ENCODE measurements around the gene RTP5.

RTP5 gene

DNA sequence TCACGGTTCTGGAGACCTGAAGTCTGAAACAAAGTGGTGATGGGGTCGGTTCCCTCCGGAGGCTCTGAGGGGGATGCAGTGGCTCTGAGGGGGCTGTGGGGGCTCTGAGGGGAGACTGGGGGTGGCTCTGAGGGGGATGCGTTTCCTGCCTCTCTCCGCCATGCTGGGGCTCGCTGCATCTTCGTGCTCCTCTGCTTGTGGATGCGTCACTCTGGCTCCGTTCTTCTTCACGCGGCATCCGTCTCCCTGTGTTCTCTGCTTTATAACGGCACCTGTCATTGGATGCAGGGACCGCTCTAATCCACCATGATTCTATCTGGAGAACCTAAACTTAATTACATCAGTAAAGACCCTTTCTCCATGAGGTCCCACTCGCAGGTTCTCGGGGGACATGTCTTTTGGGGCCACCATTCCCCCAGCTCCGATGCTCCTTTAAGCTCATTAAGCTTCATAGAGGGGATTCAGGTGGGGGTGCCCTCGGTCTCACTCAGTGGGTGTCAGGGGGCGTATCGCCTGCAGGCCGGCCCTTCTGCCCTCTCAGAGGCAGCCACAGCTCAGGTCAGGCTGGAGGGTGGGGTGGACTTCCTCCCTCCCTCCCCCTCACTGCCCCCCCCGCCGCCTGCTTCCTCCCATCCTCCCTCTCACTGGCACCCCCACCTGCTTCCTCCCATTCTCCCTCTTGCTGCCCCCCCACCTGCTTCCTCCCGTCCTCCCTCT is 18.4 kb downstream of the RTP5 start:
- DNase-seq (ENCODE audit: low spot score): no peak

DNA sequence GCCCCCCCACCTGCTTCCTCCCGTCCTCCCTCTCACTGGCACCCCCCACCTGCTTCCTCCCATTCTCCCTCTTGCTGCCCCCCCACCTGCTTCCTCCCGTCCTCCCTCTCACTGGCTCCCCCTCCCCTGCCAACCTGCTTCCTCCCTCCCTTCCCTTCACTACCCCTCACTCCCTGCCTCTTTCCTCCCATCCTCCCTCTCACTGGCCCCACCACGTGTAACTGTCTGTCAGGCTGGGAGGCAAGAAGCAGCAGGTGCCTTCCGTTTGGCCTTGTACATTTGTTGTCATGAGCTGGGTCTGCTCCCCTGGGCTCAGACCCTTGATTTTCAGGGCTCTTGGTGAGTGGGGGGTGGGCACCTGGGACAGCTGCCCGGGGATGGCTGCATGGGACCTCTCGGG is 19.1 kb downstream of the RTP5 start:
- no peak for DNase-seq (ENCODE audit: low spot score)

- DNase-seq (ENCODE audit: low spot score): no peak
Observed at GRCh38 chr2:241890524-241891235, 21.2 kb downstream of the RTP5 start.

DNA sequence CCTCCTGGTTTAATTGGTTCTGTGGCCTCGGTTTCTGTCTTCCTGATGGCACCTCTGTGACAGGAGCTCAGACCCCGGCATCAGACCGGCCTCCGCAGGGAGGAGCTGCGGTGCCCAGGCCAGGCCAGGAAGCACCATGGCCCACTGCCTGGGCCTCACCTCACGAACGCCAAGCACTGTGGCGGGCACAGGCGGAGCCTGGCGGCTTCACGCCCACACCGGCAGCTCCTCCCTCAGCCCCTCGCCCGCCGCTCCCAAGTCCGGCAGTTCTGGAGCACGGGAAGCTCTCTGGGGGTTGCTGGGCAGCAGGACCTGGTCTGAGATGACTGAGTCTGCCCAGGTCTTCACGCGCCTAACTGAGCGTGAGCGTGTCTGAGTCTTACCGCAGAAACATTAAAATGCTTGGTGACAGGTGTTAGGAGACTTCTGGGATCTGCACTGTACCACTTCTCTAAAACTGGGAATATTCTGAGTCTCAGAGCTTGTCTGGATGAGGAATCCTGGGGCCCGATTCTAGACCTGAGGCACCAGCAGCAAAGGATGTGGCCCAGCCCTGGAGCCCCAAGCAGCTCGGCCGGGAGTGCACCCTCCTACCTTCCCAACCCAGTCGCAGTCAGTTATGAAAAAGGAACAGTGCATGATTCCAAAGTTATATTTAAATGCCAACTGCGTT is 21.9 kb downstream of the RTP5 start:
- DNase-seq (ENCODE audit: low spot score): no peak

- no peak for DNase-seq (ENCODE audit: low spot score)
Observed at GRCh38 chr2:241891988-241892298, 22.4 kb downstream of the RTP5 start.

DNA sequence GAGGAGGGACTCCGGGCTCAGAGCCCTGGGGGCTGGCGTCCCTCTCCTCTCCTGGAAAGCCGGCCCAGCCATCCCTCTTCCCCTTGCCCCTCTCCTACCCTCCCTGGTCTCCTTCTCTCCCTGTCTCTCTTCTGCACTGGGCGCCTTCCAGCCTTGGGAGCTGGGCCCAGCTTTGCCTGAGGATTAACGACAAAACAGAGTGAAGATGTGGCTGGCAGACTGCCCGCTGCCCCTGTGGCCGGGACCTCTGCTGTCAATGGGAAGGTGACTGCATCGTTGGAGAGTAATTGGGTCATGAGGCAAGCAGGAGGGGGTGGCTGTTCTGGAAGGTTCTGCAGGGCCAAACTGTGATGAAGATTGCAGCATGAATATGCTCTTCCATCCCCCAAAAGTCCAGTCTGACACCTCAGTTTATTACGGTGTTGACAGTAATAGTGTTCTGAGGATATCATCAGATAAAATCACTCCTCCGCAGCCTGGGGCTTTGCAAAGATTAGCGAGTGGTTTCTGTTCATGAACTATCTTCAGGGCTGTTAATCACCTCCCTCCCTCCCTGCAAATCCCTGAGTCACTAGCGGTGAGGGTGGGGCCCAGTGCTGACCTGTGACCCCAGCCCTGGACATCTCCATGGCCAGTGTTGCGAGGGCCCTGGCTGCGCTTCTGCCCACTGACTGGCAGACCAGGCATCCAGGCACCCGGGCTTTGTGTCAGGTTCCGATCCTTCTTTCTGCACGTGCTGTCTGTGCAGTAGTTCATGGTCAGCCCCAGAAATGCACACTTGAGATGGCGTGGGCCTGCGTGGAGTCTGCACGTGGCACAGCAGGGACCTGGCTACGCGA is 23.0 kb downstream of the RTP5 start:
- DNase-seq (ENCODE audit: low spot score): no peak

GRCh38 chr2:241893265-241893664 is 23.7 kb downstream of the RTP5 start:
- no peak for DNase-seq (ENCODE audit: low spot score)

- DNase-seq (ENCODE audit: low spot score): no peak
Observed at GRCh38 chr2:241894056-241894641, 24.6 kb downstream of the RTP5 start.

DNA sequence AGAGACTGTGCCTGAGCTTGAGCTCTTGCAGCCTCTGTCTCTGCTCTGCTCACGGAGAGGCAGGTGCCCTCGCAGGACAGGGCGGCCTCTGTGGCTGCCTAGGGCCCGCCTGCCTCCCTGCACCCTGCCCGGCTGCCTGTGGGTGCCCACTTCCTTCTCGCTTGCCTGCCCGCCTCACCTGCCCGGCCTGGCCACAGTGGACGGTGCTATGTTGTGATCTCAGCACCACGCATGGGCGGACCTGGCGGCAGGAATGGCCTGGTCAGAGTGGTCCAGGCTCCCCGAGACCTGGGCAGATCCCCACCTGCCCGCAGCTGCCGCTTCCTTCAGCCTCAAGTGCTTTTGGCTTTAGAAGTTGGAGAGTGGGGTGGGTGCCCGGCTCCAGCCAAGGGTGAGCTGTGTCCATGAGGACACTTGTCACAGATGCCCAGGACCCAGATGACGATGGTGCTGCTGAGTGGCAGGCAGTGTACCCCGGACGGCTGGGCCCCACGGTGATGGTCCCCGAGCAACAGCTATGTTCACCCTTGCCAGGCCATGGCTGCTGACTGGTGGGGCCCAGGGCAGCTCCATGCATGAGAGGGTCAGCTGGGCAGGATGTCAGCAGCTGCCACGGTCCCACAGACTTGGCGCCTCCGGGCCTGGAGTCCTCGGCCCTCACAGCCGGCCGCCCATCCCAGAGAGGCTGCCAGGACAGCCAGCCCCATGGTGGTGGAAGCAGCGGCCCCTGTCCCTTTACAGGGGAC is 25.3 kb downstream of the RTP5 start:
- no peak for DNase-seq (ENCODE audit: low spot score)

DNA sequence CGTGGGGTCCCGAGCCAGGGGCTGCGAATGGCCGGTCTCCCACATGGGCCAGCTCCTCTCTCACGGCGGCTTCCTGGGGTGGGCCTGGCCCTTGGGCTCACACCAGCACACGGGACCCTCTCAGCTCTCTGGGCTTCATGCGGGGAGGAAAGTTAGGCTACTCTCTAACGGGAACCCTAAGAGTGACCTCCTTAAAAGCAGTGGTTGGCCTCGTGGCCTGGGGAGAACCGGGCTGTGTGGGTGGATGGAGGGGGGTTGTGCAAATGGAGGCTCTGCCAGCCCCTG is 25.8 kb downstream of the RTP5 start:
- no peak for DNase-seq (ENCODE audit: low spot score)

DNA sequence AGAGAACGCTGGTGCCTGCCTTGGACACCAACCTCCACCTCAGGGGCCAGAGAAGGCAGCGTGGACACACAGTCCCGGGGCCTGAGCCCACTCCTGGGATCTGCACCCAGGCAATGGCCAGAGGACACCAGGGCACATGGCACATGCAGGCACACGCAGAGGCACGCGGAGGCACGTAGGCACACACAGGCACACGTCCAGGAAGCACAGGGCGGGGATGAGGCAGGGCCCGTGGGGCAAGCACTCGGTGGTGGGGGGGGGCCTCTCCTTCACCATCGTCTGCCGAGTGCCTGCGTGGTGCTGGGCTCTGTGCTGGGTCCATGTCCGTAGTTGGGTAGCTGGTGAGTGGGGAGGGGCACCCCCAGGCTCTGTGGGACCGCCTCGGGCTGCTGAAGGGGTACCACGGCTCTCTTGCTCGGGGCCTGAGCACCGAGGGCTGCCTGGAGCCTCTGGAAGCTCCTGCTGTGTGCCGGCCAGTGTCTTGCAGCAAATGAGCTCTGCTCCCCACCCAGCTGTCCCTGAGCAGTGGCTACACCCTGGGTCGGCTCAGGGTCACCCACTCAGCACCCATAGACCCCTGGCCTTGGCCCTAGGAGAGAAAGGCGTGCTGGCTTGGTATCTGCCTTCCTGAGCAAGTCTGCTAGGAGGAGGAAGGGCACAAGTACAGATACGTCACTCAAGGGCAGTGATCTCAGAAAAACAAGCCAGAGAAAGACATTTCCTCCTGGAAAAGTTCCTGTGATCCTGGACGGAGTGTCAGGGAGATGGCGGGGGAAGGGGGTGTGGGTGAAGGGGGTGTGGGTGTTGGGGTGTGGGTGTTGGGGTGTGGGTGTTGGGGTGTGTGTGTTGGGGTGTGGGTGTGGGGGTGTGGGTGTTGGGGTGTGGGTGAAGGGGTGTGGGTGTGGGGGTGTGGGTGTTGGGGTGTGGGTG is 26.4 kb downstream of the RTP5 start:
- DNase-seq (ENCODE audit: low spot score): no peak

DNA sequence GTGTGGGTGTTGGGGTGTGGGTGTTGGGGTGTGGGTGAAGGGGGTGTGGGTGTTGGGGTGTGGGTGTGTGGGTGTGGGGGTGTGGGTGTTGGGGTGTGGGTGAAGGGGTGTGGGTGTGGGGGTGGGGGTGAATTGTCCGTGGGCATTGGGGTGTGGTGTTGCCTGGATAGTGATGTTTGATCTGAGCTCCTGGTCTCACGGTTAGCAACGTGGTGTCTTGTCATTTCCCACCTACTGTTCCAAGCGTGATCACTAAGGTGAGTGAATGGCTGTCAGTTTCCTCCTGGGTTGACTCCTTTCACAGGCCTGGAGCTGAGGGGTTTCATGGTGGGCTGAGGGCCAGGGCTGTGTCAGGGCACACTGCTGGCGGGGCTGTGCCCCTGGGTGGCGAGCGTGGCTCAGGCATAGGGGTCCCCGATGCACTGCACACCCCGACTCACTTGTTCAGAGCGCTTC is 27.2 kb downstream of the RTP5 start:
- no peak for DNase-seq (ENCODE audit: low spot score)

DNA sequence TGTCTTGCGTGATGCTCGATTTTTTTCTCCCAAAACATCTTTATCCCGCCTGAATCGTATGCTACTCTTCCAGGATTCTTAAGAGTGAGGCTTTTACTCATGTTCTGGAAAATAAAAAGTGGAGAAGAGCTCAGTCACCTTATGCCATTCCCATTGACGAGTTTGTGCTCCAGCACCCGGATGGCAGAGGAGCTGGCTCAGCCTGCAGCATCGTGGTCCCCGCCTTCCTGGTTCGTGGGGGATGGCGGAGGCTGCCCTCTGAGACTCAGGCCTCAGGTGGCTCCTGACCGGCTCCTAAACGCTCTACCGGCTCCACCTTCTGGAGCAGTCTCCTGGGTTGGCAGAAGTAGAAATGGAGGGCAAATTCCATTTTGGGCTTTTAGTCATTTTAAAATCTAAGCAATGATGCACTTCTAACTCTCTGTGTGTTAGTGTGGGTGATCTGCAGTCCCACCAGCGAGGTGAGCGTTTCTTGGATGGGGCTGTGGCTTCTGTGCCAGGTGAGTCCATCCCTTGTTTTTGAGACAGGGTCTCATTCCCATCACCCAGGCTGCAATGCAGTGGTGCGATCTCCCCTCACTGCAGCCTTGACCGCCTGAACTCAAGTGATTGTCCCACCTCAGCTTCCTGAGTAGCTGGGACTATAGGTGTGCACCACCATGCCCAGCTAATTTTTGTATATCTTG is 27.8 kb downstream of the RTP5 start:
- no peak for DNase-seq (ENCODE audit: low spot score)

GRCh38 chr2:241898463-241899270 is 29.1 kb downstream of the RTP5 start:
- no peak for DNase-seq (ENCODE audit: low spot score)

GRCh38 chr2:241900251-241901017 is 30.9 kb downstream of the RTP5 start:
- no peak for DNase-seq (ENCODE audit: low spot score)

DNA sequence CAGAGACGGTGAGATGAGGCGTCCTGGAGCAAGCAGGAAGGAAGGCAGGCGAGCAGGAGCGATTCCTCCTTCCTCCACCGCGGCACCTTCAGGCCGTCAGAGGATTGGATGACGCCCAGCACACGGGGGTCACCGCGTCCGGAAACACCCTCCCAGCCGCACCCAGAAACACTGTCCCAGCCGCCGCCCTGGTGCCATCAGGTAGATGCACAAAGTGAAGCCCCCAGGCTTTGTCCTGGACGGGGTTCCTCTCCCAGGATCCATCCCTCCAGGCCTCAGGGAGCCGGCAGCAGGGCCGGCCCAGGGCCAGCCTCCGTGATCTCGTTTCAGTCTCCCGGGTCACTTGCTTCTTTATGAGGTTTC is 31.5 kb downstream of the RTP5 start:
- no peak for DNase-seq (ENCODE audit: low spot score)

- no peak for DNase-seq (ENCODE audit: low spot score)
Observed at GRCh38 chr2:241901500-241902351, 32.2 kb downstream of the RTP5 start.
